Subcutaneous adipose tissue (tissue), 4 donors: ENCODE data around the gene ZNF335. TPM values are rescaled to one million over a fixed set of nuclear protein-coding genes. Genes with fewer than 3 reads are reported as not detected.

Experiments used
- CTCF ChIP-seq: fragments of 450-650 bp; IDR thresholded peaks from one replicate; pipeline ENCODE4 v1.5.1; 2016; ENCODE audit warnings: low read depth, mild to moderate bottlenecking, control low read depth, antibody characterized with exemption, moderate library complexity
- total RNA-seq, 4 donors: library from RNA; depleted of rRNA; stranded (reverse); fragments of >200 nt; gene quantifications; one replicate each; pipeline ENCODE4 v1.1.0, GENCODE V29; 2016

The ZNF335 gene
- total RNA-seq, 4 donors from 2014 or later, result 9.9 to 21.1 (median 13.7) TPM

- no peak for TF ChIP-seq CTCF
Observed at GRCh38 chr20:45944965-45945677, 26.9 kb downstream of the ZNF335 start.

- TF ChIP-seq CTCF, result no peak
Observed at GRCh38 chr20:45944151-45944964, 27.6 kb downstream of the ZNF335 start.

- TF ChIP-seq CTCF, result no peak
Observed at GRCh38 chr20:45943613-45944012, 28.4 kb downstream of the ZNF335 start.

- TF ChIP-seq CTCF, result no peak
Observed at GRCh38 chr20:45940469-45940868, 31.5 kb downstream of the ZNF335 start.

GRCh38 chr20:45940053-45940452 lies 31.9 kb downstream of the ZNF335 start:
- TF ChIP-seq CTCF, result no peak

- no peak for TF ChIP-seq CTCF
Observed at GRCh38 chr20:45938727-45939438, 33.1 kb downstream of the ZNF335 start.

- TF ChIP-seq CTCF, result no peak
Observed at GRCh38 chr20:45937765-45938164, 34.2 kb downstream of the ZNF335 start.
